Body of pancreas (tissue), 4 donors: ENCODE data around the gene EDC4. TPM values are rescaled to one million over a fixed set of nuclear protein-coding genes. Genes with fewer than 3 reads are reported as not detected.
A peak's percentile ranks its signal among the peaks of the same experiment; 100 is the strongest.

Source experiments
- ATAC-seq: fragments of 150-250 bp; one replicate; pipeline ENCODE4 v1.9.1; 2016
- DNase-seq, 4 donors: peaks; one replicate each; pipeline ENCODE4 v3.0.0-alpha.2; 2019
- H3K27ac ChIP-seq, 4 donors: fragments of 200-600 bp; sonication (generic); 1 replicate in 3 of 4; 2 replicates in 1 of 4; pipeline versions ENCODE4 v1.5.1 to v1.6.1; 2016 to 2019; ENCODE audit warnings: mild to moderate bottlenecking in 1 of 4, mixed read lengths in 1 of 4, moderate library complexity in 1 of 4
- H3K27me3 ChIP-seq, 2 donors: fragments of 200-600 bp; sonication (generic); one replicate each; pipeline ENCODE4 v1.6.0; 2016; ENCODE audit warnings: mild to moderate bottlenecking in 1 of 2
- H3K36me3 ChIP-seq, 2 donors: fragments of 200-600 bp; sonication (generic); replicated peaks in 1 of 2; 2 replicates each; pipeline ENCODE4 v1.5.1; 2016; ENCODE audit warnings: low read depth in 2 of 2; ENCODE audit not compliant: insufficient read depth in 1 of 2
- H3K4me1 ChIP-seq: fragments of 200-600 bp; sonication (generic); one replicate; pipeline ENCODE4 v1.6.0; 2016
- H3K4me3 ChIP-seq, 2 donors: fragments of 200-600 bp; sonication (generic); 1 replicate in 1 of 2; 2 replicates in 1 of 2; pipeline ENCODE4 v1.5.1; 2016 to 2019
- H3K9me3 ChIP-seq, 3 donors: fragments of 200-600 bp; sonication (generic); 1 replicate in 2 of 3; 2 replicates in 1 of 3; pipeline ENCODE4 v1.5.1; 2016
- POLR2A ChIP-seq, 3 donors: fragments of 450-650 bp; IDR thresholded peaks; one replicate each; pipeline ENCODE4 v1.6.1; 2016; ENCODE audit warnings: antibody characterized with exemption in 3 of 3, mild to moderate bottlenecking in 2 of 3
- WGBS, 2 donors: methylation state at CpG; one replicate each; pipeline ENCODE4 v1.1.5; 2017; 5-methylcytosine and 5-hydroxymethylcytosine counted together
- intact Hi-C: fragments of 100-400 bp; cut with DNase I; formaldehyde crosslinking; loops from one replicate; pipeline ENCODE4 v1.15.1; 2023
- total RNA-seq, 2 donors: library from RNA; depleted of rRNA; stranded (reverse); fragments of >200 nt; gene quantifications; one replicate each; pipeline ENCODE4 v1.1.0, GENCODE V29; 2016
- TF ChIP-seq, protein P1 (sequence below), 7 experiments: fragments of 450-650 bp in 4 of 7; fragments of 200-600 bp in 3 of 7; sonication (generic) in 3 of 7; IDR thresholded peaks; one replicate each; pipeline ENCODE4 v1.5.1; 2016 to 2019; ENCODE audit warnings: antibody characterized with exemption in 7 of 7

The EDC4 gene
- total RNA-seq, 2 donors from 2014 or later = 26.7 to 55.7 TPM

- Histone ChIP-seq H3K27ac (no peak overlapping the region), H3K27me3 (no peaks in the 10 kb centered on the region), H3K9me3 (no peaks in the 10 kb centered on the region), H3K4me3 (no peak overlapping the region), H3K4me1 (no peaks in the 10 kb centered on the region), H3K36me3 (peaks cover 21 to 42% of the 10 kb centered on the region in 2 donors)
- TF ChIP-seq, protein P1, sequence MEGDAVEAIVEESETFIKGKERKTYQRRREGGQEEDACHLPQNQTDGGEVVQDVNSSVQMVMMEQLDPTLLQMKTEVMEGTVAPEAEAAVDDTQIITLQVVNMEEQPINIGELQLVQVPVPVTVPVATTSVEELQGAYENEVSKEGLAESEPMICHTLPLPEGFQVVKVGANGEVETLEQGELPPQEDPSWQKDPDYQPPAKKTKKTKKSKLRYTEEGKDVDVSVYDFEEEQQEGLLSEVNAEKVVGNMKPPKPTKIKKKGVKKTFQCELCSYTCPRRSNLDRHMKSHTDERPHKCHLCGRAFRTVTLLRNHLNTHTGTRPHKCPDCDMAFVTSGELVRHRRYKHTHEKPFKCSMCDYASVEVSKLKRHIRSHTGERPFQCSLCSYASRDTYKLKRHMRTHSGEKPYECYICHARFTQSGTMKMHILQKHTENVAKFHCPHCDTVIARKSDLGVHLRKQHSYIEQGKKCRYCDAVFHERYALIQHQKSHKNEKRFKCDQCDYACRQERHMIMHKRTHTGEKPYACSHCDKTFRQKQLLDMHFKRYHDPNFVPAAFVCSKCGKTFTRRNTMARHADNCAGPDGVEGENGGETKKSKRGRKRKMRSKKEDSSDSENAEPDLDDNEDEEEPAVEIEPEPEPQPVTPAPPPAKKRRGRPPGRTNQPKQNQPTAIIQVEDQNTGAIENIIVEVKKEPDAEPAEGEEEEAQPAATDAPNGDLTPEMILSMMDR (IDR thresholded peaks at IDR 0.05) = no peak
- TF ChIP-seq POLR2A (IDR thresholded peaks at IDR 0.05) = no peak
- DNase-seq = peak in 1 of 4 donors; percentile 34
- WGBS, 2 donors = 71 to 100% methylated on average over 2 to 18 of the region's 18 CpGs
- no peak for ATAC-seq
- intact Hi-C loops = loop anchor here (5.0 kb wide), 1 partner anchor 40 kb away; no protein-coding TSS in a partner anchor
These were observed 9.7 kb downstream of the EDC4 start for GRCh38 chr16:67882374-67883145.

GRCh38 chr16:67883146-67883871 is 10.5 kb downstream of the EDC4 start:
- Histone ChIP-seq H3K4me3 (no peak overlapping the region), H3K36me3 (peaks cover 17 to 34% of the 10 kb centered on the region in 2 donors), H3K27me3 (no peaks in the 10 kb centered on the region), H3K27ac (no peak overlapping the region), H3K4me1 (no peaks in the 10 kb centered on the region), H3K9me3 (no peaks in the 10 kb centered on the region)
- ATAC-seq = peak; percentile 14
- DNase-seq = no peak
- 66 to 70% methylated on average over 6 of the region's 6 CpGs for WGBS, 2 donors
- TF ChIP-seq POLR2A (IDR thresholded peaks at IDR 0.05) = no peak
- TF ChIP-seq, protein P1 (IDR thresholded peaks at IDR 0.05) = no peak
- intact Hi-C loops = loop anchor here (5.0 kb wide), 1 partner anchor 39 kb away; no protein-coding TSS in a partner anchor

- Histone ChIP-seq H3K4me3 (no peak overlapping the region), H3K27ac (no peak overlapping the region), H3K9me3 (no peaks in the 10 kb centered on the region), H3K36me3 (peaks cover 13 to 32% of the 10 kb centered on the region in 2 donors), H3K4me1 (no peaks in the 10 kb centered on the region), H3K27me3 (no peaks in the 10 kb centered on the region)
- TF ChIP-seq, protein P1 (IDR thresholded peaks at IDR 0.05) = peak; percentile 76 to 89 (median 84)
- no peak for TF ChIP-seq POLR2A (IDR thresholded peaks at IDR 0.05)
- intact Hi-C loops = loop anchor here (5.0 kb wide), 1 partner anchor 38 kb away; no protein-coding TSS in a partner anchor
- ATAC-seq (peak; percentile 74), DNase-seq (peak; percentile 68 to 83 (median 72))
- WGBS, 2 donors = 49 to 56% methylated on average over 9 to 11 of the region's 11 CpGs
These were observed 11.0 kb downstream of the EDC4 start for GRCh38 chr16:67883872-67884261.

- Histone ChIP-seq H3K27me3 (no peaks in the 10 kb centered on the region), H3K9me3 (no peaks in the 10 kb centered on the region), H3K4me1 (no peaks in the 10 kb centered on the region), H3K4me3 (no peak within 1 kb of the TSS), H3K27ac (no peak within 1 kb of the TSS), H3K36me3 (peaks cover 5 to 24% of the 10 kb centered on the region in 2 donors)
- TF ChIP-seq, protein P1 (IDR thresholded peaks at IDR 0.05) = no peak
- no peak for TF ChIP-seq POLR2A (IDR thresholded peaks at IDR 0.05)
- ATAC-seq (peak; percentile 60), DNase-seq (peak; percentile 55 to 78 (median 71))
- intact Hi-C loops = loop anchor here (5.0 kb wide), 1 partner anchor 38 kb away; no protein-coding TSS in a partner anchor
- WGBS, 2 donors = 51 to 85% methylated on average over 18 to 22 of the region's 22 CpGs
These were observed 11.8 kb downstream of the EDC4 start, which contains the start of gene NRN1L for GRCh38 chr16:67884684-67885083. TSS of gene NRN1L (plus strand) at chr16:67884885. CDS start at chr16:67884904, 19 bp downstream.
